Measurements from ENCODE around the gene SPINK4. TPM values are rescaled to one million over a fixed set of nuclear protein-coding genes. Genes with fewer than 3 reads are reported as not detected.

Gene SPINK4
- total RNA-seq, 1 experiment from 2014 or later, result not detected

- no peak for TF ChIP-seq KAT7 (CRISPR knock-in tag; IDR thresholded peaks at IDR 0.05; ENCODE audit: borderline replicate concordance)
- no peak for TF ChIP-seq FOXP4 (CRISPR knock-in tag; IDR thresholded peaks at IDR 0.05)
- no peak for TF ChIP-seq USF1 (CRISPR knock-in tag; IDR thresholded peaks at IDR 0.05)
- no peak for TF ChIP-seq MAX (CRISPR knock-in tag; IDR thresholded peaks at IDR 0.05)
Measured at GRCh38 chr9:33220681-33221567, 19.0 kb upstream of the SPINK4 start (continued).

- DNase-seq (ENCODE audit: low spot score) (no peak), ATAC-seq (no peak; the same call in 1 of the 2 replicates)
- Mint-ChIP-seq H3K27me3 (ENCODE audit: low read depth) (no peaks in the 10 kb centered on the region; the same call in 1 of the 2 replicates), H3K9me3 (no peaks in the 10 kb centered on the region), H3K4me3 (no peak overlapping the region), H3K36me3 (no peaks in the 10 kb centered on the region), H3K4me1 (no peaks in the 10 kb centered on the region), H3K27ac (no peak overlapping the region)
- CTCF ChIA-PET, result interaction anchor here (1.4 kb wide), 1 partner anchor 11 kb away, joined by 4 read pairs; no protein-coding TSS in a partner anchor
- TF ChIP-seq FOXJ3 (CRISPR knock-in tag; IDR thresholded peaks at IDR 0.05; ENCODE audit: borderline replicate concordance), result no peak
- TF ChIP-seq ZNF263 (CRISPR knock-in tag; IDR thresholded peaks at IDR 0.05; ENCODE audit: low read depth), result no peak
- TF ChIP-seq MYBL2 (CRISPR knock-in tag; IDR thresholded peaks at IDR 0.05), result no peak
- TF ChIP-seq ZNF512 (CRISPR knock-in tag; IDR thresholded peaks at IDR 0.05; ENCODE audit: borderline replicate concordance), result no peak
- TF ChIP-seq MAX (CRISPR knock-in tag; IDR thresholded peaks at IDR 0.05), result no peak
- no peak for TF ChIP-seq ZNF671 (CRISPR knock-in tag; IDR thresholded peaks at IDR 0.05)
- TF ChIP-seq ATF3 (CRISPR knock-in tag; conservative IDR thresholded peaks at IDR 0.05), result no peak
- POLR2A ChIA-PET, result no interaction called here
Measured at GRCh38 chr9:33221568-33221884, 18.4 kb upstream of the SPINK4 start.

GRCh38 chr9:33222031-33222430, 17.9 kb upstream of the SPINK4 start:
- H3K27ac Mint-ChIP-seq, result no peak overlapping the region
- H3K4me1 Mint-ChIP-seq, result no peaks in the 10 kb centered on the region
- H3K27me3 Mint-ChIP-seq (ENCODE audit: low read depth), result no peaks in the 10 kb centered on the region; the same call in 1 of the 2 replicates
- no peak for ATAC-seq
- POLR2A ChIA-PET, result no interaction called here
- H3K9me3 Mint-ChIP-seq, result no peaks in the 10 kb centered on the region
- H3K36me3 Mint-ChIP-seq, result no peaks in the 10 kb centered on the region
- DNase-seq (ENCODE audit: low spot score), result no peak
- no peak overlapping the region for H3K4me3 Mint-ChIP-seq
- CTCF ChIA-PET, result interaction anchor here (1.4 kb wide), 1 partner anchor 12 kb away, joined by 4 read pairs; no protein-coding TSS in a partner anchor
- TF ChIP-seq ZNF532 (CRISPR knock-in tag; IDR thresholded peaks at IDR 0.05; ENCODE audit: borderline replicate concordance), result no peak
- TF ChIP-seq ZNF416 (CRISPR knock-in tag; IDR thresholded peaks at IDR 0.05), result no peak
- TF ChIP-seq NR3C1 (CRISPR knock-in tag; conservative IDR thresholded peaks at IDR 0.05; ENCODE audit: low read depth), result no peak
- no peak for TF ChIP-seq ATF3 (CRISPR knock-in tag; conservative IDR thresholded peaks at IDR 0.05)
- no peak for TF ChIP-seq ATF2 (CRISPR knock-in tag; IDR thresholded peaks at IDR 0.05; ENCODE audit: borderline replicate concordance, low read depth)
- TF ChIP-seq GABPB1 (CRISPR knock-in tag; IDR thresholded peaks at IDR 0.05), result no peak
- no peak for TF ChIP-seq ZNF317 (CRISPR knock-in tag; IDR thresholded peaks at IDR 0.05; ENCODE audit: borderline replicate concordance, low read depth)
- TF ChIP-seq ZNF232 (CRISPR knock-in tag; IDR thresholded peaks at IDR 0.05), result no peak
- TF ChIP-seq CREM (CRISPR knock-in tag; IDR thresholded peaks at IDR 0.05), result no peak
- TF ChIP-seq RELA (CRISPR knock-in tag; IDR thresholded peaks at IDR 0.05; ENCODE audit: borderline replicate concordance), result no peak
- no peak for TF ChIP-seq SOX15 (CRISPR knock-in tag; IDR thresholded peaks at IDR 0.05)
- no peak for TF ChIP-seq EMX1 (CRISPR knock-in tag; IDR thresholded peaks at IDR 0.05)
